K562 (cell line): ENCODE results near the gene ZNF141. TPM values are rescaled to one million over a fixed set of nuclear protein-coding genes. Genes with fewer than 3 reads are reported as not detected.

Experiments
- GABPB1 ChIP-seq: sonication (generic); formaldehyde crosslinking; IDR thresholded peaks from 2 replicates; pipeline ENCODE4 v1.8.0; 2022; ENCODE audit warnings: mild to moderate bottlenecking, missing genetic modification reagents
- ILK ChIP-seq: fragments of 450-650 bp; IDR thresholded peaks from 2 replicates; pipeline ENCODE4 v1.6.1; 2016; ENCODE audit warnings: missing genetic modification characterization, low read depth, mild to moderate bottlenecking, missing compliant biosample characterization, moderate library complexity, borderline replicate concordance
- MGA ChIP-seq: fragments of 450-650 bp; IDR thresholded peaks from 2 replicates; pipeline ENCODE4 v1.6.1; 2016; ENCODE audit warnings: mild to moderate bottlenecking, moderate library complexity
- PKNOX1 ChIP-seq: fragments of 450-650 bp; IDR thresholded peaks from 2 replicates; pipeline ENCODE4 v1.6.1; 2016
- ZBTB8A ChIP-seq: fragments of 450-650 bp; IDR thresholded peaks from 2 replicates; pipeline ENCODE4 v1.6.1; 2018; ENCODE audit warnings: mild to moderate bottlenecking, moderate library complexity; ENCODE audit not compliant: partially characterized antibody
- ZNF407 ChIP-seq: fragments of 450-650 bp; IDR thresholded peaks from 2 replicates; pipeline ENCODE4 v1.6.1; 2016; ENCODE audit warnings: low read depth
- polyA plus RNA-seq, 8 experiments: library from polyadenylated mRNA; depleted of rRNA in 4 of 8; stranded (reverse) in 5 of 8; unstranded in 3 of 8; fragments of >200 nt; fragmentation: Nextera tagmentation in 2 of 8; fragmentation: Illumina TruSeq in 1 of 8; extraction: Ambion mirVana in 2 of 8; extraction: Trizol in 1 of 8; gene quantifications; 2 replicates each; pipeline versions ENCODE4 v1.2.1 to v1.2.3, GENCODE V29; 2011 to 2014; ENCODE audit warnings: inconsistent platforms in 1 of 8, missing spikeins in 1 of 8
- total RNA-seq, 7 experiments: library from RNA; depleted of rRNA in 6 of 7; stranded (reverse); fragments of >200 nt in 6 of 7; fragmentation: Illumina TruSeq in 2 of 7; extraction: Trizol in 2 of 7; gene quantifications; 2 replicates each; pipeline versions ENCODE4 v1.2.1 to v1.2.3, GENCODE V29; 2011 to 2021; ENCODE audit warnings: low replicate concordance in 1 of 7

Gene ZNF141
- total and polyA plus RNA-seq, 9 of the 15 experiments (the other 6 are each of a cell fraction or from before 2014, with no cell fraction given) = 0.09 TPM; not detected in 8

GRCh38 chr4:304969-305680 is 32.5 kb upstream of the ZNF141 start, which contains the start of gene ZNF732 (continued):
- TF ChIP-seq ZNF407 = no peak
- TF ChIP-seq PKNOX1 = peak; percentile 83
- no peak for TF ChIP-seq ZBTB8A
- no peak for TF ChIP-seq ILK
- no peak for TF ChIP-seq GABPB1 (CRISPR knock-in tag)
- TF ChIP-seq MGA = no peak
